IMR-90 (cell line): ENCODE data around the gene SOBP.

Experiments
- BHLHE40 ChIP-seq: fragments of 150-350 bp; IDR thresholded peaks from 2 replicates; pipeline ENCODE4 v1.6.1; 2016; ENCODE audit warnings: mild to moderate bottlenecking, low read depth, low read length
- CEBPB ChIP-seq: IDR thresholded peaks from 2 replicates; pipeline ENCODE4 v1.6.1; 2012; ENCODE audit warnings: low read depth, low read length, improper control_type of control experiment
- MXI1 ChIP-seq: IDR thresholded peaks from 2 replicates; pipeline ENCODE4 v1.6.1; 2012; ENCODE audit warnings: low read depth, mild to moderate bottlenecking, low read length, moderate library complexity, borderline replicate concordance
- POLR2A ChIP-seq: IDR thresholded peaks from 2 replicates; pipeline ENCODE4 v1.6.1; 2012; ENCODE audit warnings: mild to moderate bottlenecking, low read depth, low read length
- RAD21 ChIP-seq: IDR thresholded peaks from 2 replicates; pipeline ENCODE4 v1.6.1; 2012; ENCODE audit warnings: low read length, improper control_type of control experiment
- RFX5 ChIP-seq: IDR thresholded peaks from 2 replicates; pipeline ENCODE4 v1.8.0; 2012; ENCODE audit warnings: low read depth, mild to moderate bottlenecking, low read length, moderate library complexity
- TF ChIP-seq, protein P1 (sequence below): conservative IDR thresholded peaks from 2 replicates; pipeline ENCODE4 v1.5.1; 2012; ENCODE audit warnings: mild to moderate bottlenecking, low read depth, low read length, improper control_type of control experiment

DNA sequence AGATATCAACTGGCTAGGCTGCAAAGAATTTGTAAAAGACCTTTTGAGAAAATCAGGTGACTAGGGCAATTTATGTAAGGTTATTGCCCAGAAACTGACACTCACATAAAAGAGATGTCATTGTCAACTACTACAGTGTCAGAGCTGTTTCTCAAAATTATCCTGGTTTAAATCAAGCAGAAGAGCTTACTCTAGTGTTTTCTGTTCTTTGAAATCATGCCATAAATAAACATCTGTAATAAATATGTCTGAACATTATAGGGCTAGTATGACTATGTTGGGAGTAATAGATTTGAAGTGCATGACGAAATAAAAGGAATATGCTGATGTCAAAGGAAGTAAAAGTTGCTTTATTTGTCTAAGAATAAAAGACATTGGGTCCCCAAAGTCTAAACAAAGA is 19.6 kb upstream of the SOBP start:
- TF ChIP-seq, protein P1, sequence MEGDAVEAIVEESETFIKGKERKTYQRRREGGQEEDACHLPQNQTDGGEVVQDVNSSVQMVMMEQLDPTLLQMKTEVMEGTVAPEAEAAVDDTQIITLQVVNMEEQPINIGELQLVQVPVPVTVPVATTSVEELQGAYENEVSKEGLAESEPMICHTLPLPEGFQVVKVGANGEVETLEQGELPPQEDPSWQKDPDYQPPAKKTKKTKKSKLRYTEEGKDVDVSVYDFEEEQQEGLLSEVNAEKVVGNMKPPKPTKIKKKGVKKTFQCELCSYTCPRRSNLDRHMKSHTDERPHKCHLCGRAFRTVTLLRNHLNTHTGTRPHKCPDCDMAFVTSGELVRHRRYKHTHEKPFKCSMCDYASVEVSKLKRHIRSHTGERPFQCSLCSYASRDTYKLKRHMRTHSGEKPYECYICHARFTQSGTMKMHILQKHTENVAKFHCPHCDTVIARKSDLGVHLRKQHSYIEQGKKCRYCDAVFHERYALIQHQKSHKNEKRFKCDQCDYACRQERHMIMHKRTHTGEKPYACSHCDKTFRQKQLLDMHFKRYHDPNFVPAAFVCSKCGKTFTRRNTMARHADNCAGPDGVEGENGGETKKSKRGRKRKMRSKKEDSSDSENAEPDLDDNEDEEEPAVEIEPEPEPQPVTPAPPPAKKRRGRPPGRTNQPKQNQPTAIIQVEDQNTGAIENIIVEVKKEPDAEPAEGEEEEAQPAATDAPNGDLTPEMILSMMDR, result no peak
- TF ChIP-seq RAD21 (no peak), MXI1 (no peak), POLR2A (no peak), RFX5 (no peak), CEBPB (no peak), BHLHE40 (no peak)
